KBM-7 (cell line): ENCODE results near the gene CELA2A.
"Not testable (repeated sequence)": the region's sequence is repeated elsewhere in the genome, so short reads cannot be mapped to it uniquely, and the experiment has no call there.

Experiments used
- DNase-seq: peaks from one replicate; pipeline ENCODE4 v3.0.0-alpha.2; 2015
- in situ Hi-C: fragments of 300-500 bp; cut with MboI; formaldehyde crosslinking; loops from 2 replicates; pipeline ENCODE4 v1.14.3; 2020; ENCODE audit warnings: low sequenced_read_pairs, low pct_unique_long_range_greater_than_20kb, mixed read lengths

The CELA2A gene

GRCh38 chr1:15510611-15511405 lies 54.3 kb downstream of the CELA2A start:
- no peak for DNase-seq
- in situ Hi-C loops, result no loop called here

GRCh38 chr1:15513192-15513591 lies 56.7 kb downstream of the CELA2A start:
- in situ Hi-C loops, result no loop called here
- DNase-seq, result no peak

- in situ Hi-C loops, result no loop called here
Observed at GRCh38 chr1:15513919-15514318, 57.4 kb downstream of the CELA2A start.

GRCh38 chr1:15514557-15514956 lies 58.0 kb downstream of the CELA2A start:
- DNase-seq, in situ Hi-C loops: not testable (repeated sequence)

More at GRCh38 chr1:15513919-15514318, 57.4 kb downstream of the CELA2A start:
- DNase-seq, result no peak

GRCh38 chr1:15515022-15515663 lies 58.6 kb downstream of the CELA2A start:
- in situ Hi-C loops, result no loop called here

GRCh38 chr1:15519625-15520024 lies 63.1 kb downstream of the CELA2A start:
- in situ Hi-C loops, result no loop called here
- DNase-seq, result no peak

More at GRCh38 chr1:15515022-15515663, 58.6 kb downstream of the CELA2A start:
- DNase-seq, result peak; percentile 49

- in situ Hi-C loops, DNase-seq: not testable (repeated sequence)
Observed at GRCh38 chr1:15521206-15521906, 64.8 kb downstream of the CELA2A start.
